ENCODE measurements around the gene RAB14.

DNA sequence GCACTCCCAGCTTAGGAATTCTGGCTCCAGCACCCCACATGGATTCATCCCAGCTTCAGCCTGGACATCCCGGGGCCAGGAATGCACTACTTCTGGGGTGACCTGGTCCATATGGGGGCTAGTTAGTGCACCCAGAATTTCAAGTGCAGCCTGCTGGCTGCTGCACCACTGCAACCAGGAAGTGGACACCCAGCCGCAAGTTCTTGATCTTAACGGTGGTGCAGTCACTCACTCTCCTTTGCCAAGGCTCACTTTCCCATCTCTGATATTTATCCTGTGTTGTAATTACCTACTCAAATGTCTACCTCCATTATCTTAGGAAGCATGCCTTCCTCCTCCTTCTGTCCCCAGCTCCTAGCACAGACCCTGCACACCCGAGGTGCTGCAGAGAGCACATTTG lies 26.2 kb upstream of the RAB14 start:
- no peak for TF ChIP-seq POLR2A (IDR thresholded peaks at IDR 0.05)
- TF ChIP-seq, protein P1, sequence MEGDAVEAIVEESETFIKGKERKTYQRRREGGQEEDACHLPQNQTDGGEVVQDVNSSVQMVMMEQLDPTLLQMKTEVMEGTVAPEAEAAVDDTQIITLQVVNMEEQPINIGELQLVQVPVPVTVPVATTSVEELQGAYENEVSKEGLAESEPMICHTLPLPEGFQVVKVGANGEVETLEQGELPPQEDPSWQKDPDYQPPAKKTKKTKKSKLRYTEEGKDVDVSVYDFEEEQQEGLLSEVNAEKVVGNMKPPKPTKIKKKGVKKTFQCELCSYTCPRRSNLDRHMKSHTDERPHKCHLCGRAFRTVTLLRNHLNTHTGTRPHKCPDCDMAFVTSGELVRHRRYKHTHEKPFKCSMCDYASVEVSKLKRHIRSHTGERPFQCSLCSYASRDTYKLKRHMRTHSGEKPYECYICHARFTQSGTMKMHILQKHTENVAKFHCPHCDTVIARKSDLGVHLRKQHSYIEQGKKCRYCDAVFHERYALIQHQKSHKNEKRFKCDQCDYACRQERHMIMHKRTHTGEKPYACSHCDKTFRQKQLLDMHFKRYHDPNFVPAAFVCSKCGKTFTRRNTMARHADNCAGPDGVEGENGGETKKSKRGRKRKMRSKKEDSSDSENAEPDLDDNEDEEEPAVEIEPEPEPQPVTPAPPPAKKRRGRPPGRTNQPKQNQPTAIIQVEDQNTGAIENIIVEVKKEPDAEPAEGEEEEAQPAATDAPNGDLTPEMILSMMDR (IDR thresholded peaks at IDR 0.05) = no peak
- no peak for TF ChIP-seq POLR2AphosphoS5 (IDR thresholded peaks at IDR 0.05; ENCODE audit: insufficient read depth in 1 of 2, low read depth in 1 of 2)
